ENCODE results near the gene SETD2. TPM values are rescaled to one million over a fixed set of nuclear protein-coding genes. Genes with fewer than 3 reads are reported as not detected.

Gene SETD2
- total RNA-seq, 1 experiment from 2014 or later: 60.2 TPM

DNA sequence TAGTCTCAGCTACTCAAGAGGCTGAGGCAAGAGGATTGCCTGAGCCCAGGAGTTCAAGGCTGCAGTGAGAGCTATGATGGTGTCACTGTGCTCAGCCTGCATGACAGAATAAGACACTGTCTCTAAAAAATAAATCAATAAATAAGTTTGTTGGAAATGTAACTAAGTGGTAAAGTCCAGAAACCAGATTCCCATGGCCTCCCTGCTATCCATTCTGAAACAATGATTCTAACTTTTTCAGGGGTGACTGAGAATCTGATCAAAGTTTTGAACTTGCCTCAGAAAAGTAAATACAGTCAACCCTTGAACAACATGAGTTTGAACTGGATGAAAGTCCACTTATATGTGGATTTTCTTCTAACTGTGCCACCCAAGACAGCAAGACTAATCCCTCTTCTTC, 98.2 kb downstream of the SETD2 start:
- Histone ChIP-seq H3K4me3 (ENCODE audit: low read length) (no peak overlapping the region), H3K36me3 (ENCODE audit: insufficient read depth, low read length) (peaks cover 19% of the 10 kb centered on the region; the same call in 1 of the 2 replicates), H3K27me3 (ENCODE audit: low read length) (no peaks in the 10 kb centered on the region), H3K79me2 (ENCODE audit: low read length) (peaks cover 88% of the 10 kb centered on the region), H3K9me3 (ENCODE audit: low read length) (no peaks in the 10 kb centered on the region), H3K27ac (ENCODE audit: low read length) (no peak overlapping the region), H3K4me2 (ENCODE audit: low read depth, low read length, poor library complexity, severe bottlenecking) (no peak overlapping the region), H4K20me1 (ENCODE audit: insufficient read depth, low read depth, low read length) (no peaks in the 10 kb centered on the region), H3K9ac (ENCODE audit: low read length) (no peak overlapping the region), H2AFZ (ENCODE audit: low read length) (no peak overlapping the region), H3K9me2 (replicated peaks; ENCODE audit: insufficient read depth, low read length) (no peaks in the 10 kb centered on the region), H3K4me1 (ENCODE audit: low read length) (no peaks in the 10 kb centered on the region)
- no peak for DNase-seq

DNA sequence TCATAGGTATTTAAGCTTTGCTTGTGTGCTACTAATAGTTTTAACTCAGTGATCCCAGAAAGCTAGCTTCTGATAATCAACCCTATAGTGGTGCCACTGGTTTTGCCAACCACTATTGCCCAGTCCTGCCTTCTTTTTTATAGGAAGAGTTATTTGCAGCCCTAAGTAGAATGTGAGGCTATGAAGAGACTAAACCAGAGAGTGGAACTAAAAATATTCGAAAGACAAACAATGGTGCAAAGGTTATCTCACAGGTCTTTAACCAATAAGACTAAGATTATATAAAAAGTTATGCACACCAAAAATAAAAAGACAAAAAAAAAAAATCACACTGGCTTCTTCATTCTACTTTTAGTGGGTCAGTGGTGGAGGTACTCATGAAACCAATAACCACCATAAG, 98.9 kb downstream of the SETD2 start:
- Histone ChIP-seq H2AFZ (ENCODE audit: low read length) (no peak overlapping the region), H4K20me1 (ENCODE audit: insufficient read depth, low read depth, low read length) (0 out of 2 replicates have a peak, but pooled peaks cover 2% of the 10 kb centered on the region), H3K4me1 (ENCODE audit: low read length) (no peaks in the 10 kb centered on the region), H3K27me3 (ENCODE audit: low read length) (no peaks in the 10 kb centered on the region), H3K27ac (ENCODE audit: low read length) (no peak overlapping the region), H3K9me2 (replicated peaks; ENCODE audit: insufficient read depth, low read length) (no peaks in the 10 kb centered on the region), H3K9me3 (ENCODE audit: low read length) (no peaks in the 10 kb centered on the region), H3K4me3 (ENCODE audit: low read length) (no peak overlapping the region), H3K9ac (ENCODE audit: low read length) (no peak overlapping the region), H3K4me2 (ENCODE audit: low read depth, low read length, poor library complexity, severe bottlenecking) (no peak overlapping the region), H3K36me3 (ENCODE audit: insufficient read depth, low read length) (peaks cover 19% of the 10 kb centered on the region; the same call in 1 of the 2 replicates), H3K79me2 (ENCODE audit: low read length) (peaks cover 88% of the 10 kb centered on the region)
- DNase-seq: no peak

DNA sequence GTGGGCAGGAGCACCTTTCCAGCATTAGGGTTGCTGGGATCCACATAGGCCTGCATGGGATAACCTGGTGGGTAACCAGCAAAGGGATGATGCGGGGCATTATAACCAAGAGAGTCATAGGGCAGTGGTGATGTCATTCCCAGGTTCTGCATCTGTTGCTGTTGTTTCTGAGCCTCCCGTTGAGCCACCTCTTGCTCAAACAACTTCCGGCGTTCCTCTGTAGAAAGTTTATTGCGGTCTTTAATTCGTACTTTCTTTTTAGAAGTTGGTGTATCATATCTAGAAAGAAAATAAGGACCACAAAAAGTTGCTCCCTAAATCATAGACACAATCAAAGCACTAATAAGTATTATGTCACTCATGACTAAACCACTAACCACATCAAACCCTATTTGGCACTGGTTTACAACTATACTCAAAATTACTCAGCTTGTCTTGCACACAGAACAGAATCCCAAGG, 106.7 kb downstream of the SETD2 start:
- H3K36me3 ChIP-seq (ENCODE audit: insufficient read depth, low read length): peaks cover 32% of the 10 kb centered on the region
- H3K27me3 ChIP-seq (ENCODE audit: low read length): no peaks in the 10 kb centered on the region
- H2AFZ ChIP-seq (ENCODE audit: low read length): no peak overlapping the region
- DNase-seq: no peak
- no peaks in the 10 kb centered on the region for H3K9me3 ChIP-seq (ENCODE audit: low read length)
- no peak overlapping the region for H3K4me3 ChIP-seq (ENCODE audit: low read length)
- no peaks in the 10 kb centered on the region for H3K4me1 ChIP-seq (ENCODE audit: low read length)
- H3K4me2 ChIP-seq (ENCODE audit: low read depth, low read length, poor library complexity, severe bottlenecking): no peak overlapping the region
- no peak overlapping the region for H3K27ac ChIP-seq (ENCODE audit: low read length)
- 0 out of 2 replicates have a peak, but pooled peaks cover 7% of the 10 kb centered on the region for H4K20me1 ChIP-seq (ENCODE audit: insufficient read depth, low read depth, low read length)
- no peak overlapping the region for H3K9ac ChIP-seq (ENCODE audit: low read length)
- peaks cover 80% of the 10 kb centered on the region for H3K79me2 ChIP-seq (ENCODE audit: low read length)
- no peaks in the 10 kb centered on the region for H3K9me2 ChIP-seq (replicated peaks; ENCODE audit: insufficient read depth, low read length)

DNA sequence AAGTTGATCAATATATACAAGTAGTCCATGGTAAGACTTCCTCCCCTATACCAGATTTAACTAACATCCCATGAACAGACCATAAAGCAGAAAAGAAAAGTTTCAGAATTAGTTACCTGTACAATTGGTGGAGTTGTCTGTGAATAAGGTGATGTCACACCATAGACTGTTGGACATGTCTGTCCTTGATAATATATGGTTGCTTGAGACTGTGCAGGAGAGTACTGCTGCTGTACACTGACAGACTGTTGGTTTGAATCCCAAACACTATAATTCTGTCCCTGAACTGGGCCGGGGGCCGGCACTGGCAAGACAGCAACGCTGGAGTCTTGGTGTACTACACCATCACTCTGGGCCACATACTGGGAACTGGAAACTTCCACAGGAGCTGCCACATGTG, 107.2 kb downstream of the SETD2 start:
- Histone ChIP-seq H3K9ac (ENCODE audit: low read length) (no peak overlapping the region), H3K27me3 (ENCODE audit: low read length) (no peaks in the 10 kb centered on the region), H2AFZ (ENCODE audit: low read length) (no peak overlapping the region), H3K36me3 (ENCODE audit: insufficient read depth, low read length) (peaks cover 27% of the 10 kb centered on the region), H3K4me1 (ENCODE audit: low read length) (no peaks in the 10 kb centered on the region), H3K4me3 (ENCODE audit: low read length) (no peak overlapping the region), H4K20me1 (ENCODE audit: insufficient read depth, low read depth, low read length) (0 out of 2 replicates have a peak, but pooled peaks cover 7% of the 10 kb centered on the region), H3K27ac (ENCODE audit: low read length) (no peak overlapping the region), H3K4me2 (ENCODE audit: low read depth, low read length, poor library complexity, severe bottlenecking) (no peak overlapping the region), H3K79me2 (ENCODE audit: low read length) (peaks cover 80% of the 10 kb centered on the region), H3K9me2 (replicated peaks; ENCODE audit: insufficient read depth, low read length) (no peaks in the 10 kb centered on the region), H3K9me3 (ENCODE audit: low read length) (no peaks in the 10 kb centered on the region)
- no peak for DNase-seq

DNA sequence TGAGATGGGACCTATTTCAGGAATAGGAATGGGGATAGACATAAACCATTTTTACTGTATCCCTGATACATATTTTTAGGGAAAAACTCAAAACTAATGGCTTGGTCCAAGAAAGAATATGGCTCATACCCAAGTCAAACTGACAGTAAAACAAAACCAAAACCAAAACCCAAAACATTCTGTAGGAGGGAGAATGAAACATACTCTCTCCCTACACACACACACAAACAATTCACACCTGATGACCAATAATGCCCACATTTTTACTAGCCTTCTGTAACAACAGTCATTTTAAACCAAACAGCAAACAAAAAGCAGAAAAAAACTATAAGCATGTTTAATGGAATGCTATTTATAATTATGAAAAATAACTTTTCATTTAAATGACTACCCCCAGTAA, 109.5 kb downstream of the SETD2 start:
- Histone ChIP-seq H3K27ac (ENCODE audit: low read length) (no peak overlapping the region), H3K27me3 (ENCODE audit: low read length) (no peaks in the 10 kb centered on the region), H3K79me2 (ENCODE audit: low read length) (peaks cover 75% of the 10 kb centered on the region), H3K4me3 (ENCODE audit: low read length) (no peak overlapping the region), H4K20me1 (ENCODE audit: insufficient read depth, low read depth, low read length) (0 out of 2 replicates have a peak, but pooled peaks cover 3% of the 10 kb centered on the region), H3K9me3 (ENCODE audit: low read length) (no peaks in the 10 kb centered on the region), H3K36me3 (ENCODE audit: insufficient read depth, low read length) (peaks cover 30% of the 10 kb centered on the region), H3K4me1 (ENCODE audit: low read length) (no peaks in the 10 kb centered on the region), H3K4me2 (ENCODE audit: low read depth, low read length, poor library complexity, severe bottlenecking) (no peak overlapping the region), H2AFZ (ENCODE audit: low read length) (no peak overlapping the region), H3K9me2 (replicated peaks; ENCODE audit: insufficient read depth, low read length) (no peaks in the 10 kb centered on the region), H3K9ac (ENCODE audit: low read length) (no peak overlapping the region)
- DNase-seq: no peak

DNA sequence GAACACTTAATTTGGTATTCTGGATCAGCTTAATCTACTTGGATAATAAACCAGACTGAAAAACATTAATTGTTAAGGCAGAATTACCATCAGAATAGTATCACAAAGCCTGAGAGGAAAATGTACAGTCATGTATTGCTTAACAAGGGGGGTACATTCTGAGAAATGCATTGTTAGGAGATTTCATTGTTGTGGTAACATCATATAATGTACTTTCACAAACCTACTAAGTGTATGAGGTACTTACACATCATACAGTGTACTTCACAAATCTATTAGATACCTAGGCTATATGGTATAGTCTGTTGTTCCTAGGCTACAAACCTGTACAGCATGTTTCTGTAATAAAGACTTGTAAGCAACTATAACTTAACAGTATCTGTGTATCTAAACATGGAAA, 116.2 kb downstream of the SETD2 start:
- H3K9me3 ChIP-seq (ENCODE audit: low read length): no peaks in the 10 kb centered on the region
- no peak for DNase-seq
- peaks cover 42% of the 10 kb centered on the region for H3K79me2 ChIP-seq (ENCODE audit: low read length)
- H3K4me2 ChIP-seq (ENCODE audit: low read depth, low read length, poor library complexity, severe bottlenecking): no peak overlapping the region
- H3K36me3 ChIP-seq (ENCODE audit: insufficient read depth, low read length): peaks cover 13% of the 10 kb centered on the region; the same call in 1 of the 2 replicates
- no peak overlapping the region for H3K9ac ChIP-seq (ENCODE audit: low read length)
- H3K4me1 ChIP-seq (ENCODE audit: low read length): no peaks in the 10 kb centered on the region
- H3K27me3 ChIP-seq (ENCODE audit: low read length): no peaks in the 10 kb centered on the region
- H4K20me1 ChIP-seq (ENCODE audit: insufficient read depth, low read depth, low read length): no peaks in the 10 kb centered on the region
- no peak overlapping the region for H3K4me3 ChIP-seq (ENCODE audit: low read length)
- H3K9me2 ChIP-seq (replicated peaks; ENCODE audit: insufficient read depth, low read length): no peaks in the 10 kb centered on the region
- no peak overlapping the region for H2AFZ ChIP-seq (ENCODE audit: low read length)
- peak overlapping the region; percentile 46; the same call in 1 of the 2 replicates for H3K27ac ChIP-seq (ENCODE audit: low read length)

DNA sequence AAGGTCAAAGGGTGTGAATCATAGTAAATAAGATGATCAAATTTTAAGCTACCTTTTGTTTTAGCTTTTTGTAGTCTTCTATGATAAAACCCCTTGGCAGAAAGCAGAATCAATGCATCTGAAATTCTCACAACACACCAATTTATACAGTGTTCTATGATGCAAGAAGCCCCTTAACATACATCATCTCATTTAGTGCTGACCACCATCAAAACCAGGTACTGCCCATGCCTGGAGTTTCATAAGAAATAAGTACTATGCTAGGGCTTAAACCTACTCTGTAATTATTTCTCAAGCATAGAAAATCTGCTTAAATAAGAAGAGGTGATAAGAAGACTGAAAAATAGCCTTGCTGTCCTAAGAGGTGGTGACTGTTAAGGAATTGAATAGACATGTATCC, 116.8 kb downstream of the SETD2 start:
- Histone ChIP-seq H3K9ac (ENCODE audit: low read length) (no peak overlapping the region), H3K27ac (ENCODE audit: low read length) (peak overlapping the region; percentile 46; the same call in 1 of the 2 replicates)

DNA sequence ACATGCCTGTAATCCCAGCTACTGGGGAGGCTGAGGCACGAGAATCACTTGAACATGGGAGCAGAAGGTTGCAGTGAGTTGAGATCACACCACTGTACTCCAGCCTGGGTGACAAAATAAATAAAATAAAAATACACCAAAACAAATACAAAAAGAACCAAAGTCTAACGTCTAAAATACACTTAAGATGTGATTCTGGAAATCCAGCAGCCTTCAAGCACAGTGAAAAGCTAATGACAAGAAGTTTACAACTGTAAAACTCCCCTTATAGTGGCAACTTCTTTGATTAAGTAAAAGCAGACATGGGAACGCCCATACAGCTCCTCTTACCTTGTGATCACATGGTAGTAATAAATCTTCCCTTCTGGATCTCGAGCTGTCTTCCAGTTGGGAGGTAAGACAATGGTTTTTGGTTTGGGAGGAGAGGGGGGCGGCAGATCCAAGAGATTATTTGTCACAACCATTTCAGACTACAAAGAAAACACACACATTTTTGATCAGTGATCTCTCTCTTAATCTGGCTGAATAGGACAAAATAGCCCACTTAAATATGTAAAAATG, 121.6 kb downstream of the SETD2 start:
- no peak overlapping the region for H2AFZ ChIP-seq (ENCODE audit: low read length)
- H3K36me3 ChIP-seq (ENCODE audit: insufficient read depth, low read length): peaks cover 37% of the 10 kb centered on the region
- no peak overlapping the region for H3K4me3 ChIP-seq (ENCODE audit: low read length)
- H3K4me1 ChIP-seq (ENCODE audit: low read length): no peaks in the 10 kb centered on the region
- no peak overlapping the region for H3K27ac ChIP-seq (ENCODE audit: low read length)
- H3K4me2 ChIP-seq (ENCODE audit: low read depth, low read length, poor library complexity, severe bottlenecking): no peak overlapping the region
- DNase-seq: no peak
- H4K20me1 ChIP-seq (ENCODE audit: insufficient read depth, low read depth, low read length): no peaks in the 10 kb centered on the region
- no peaks in the 10 kb centered on the region for H3K9me3 ChIP-seq (ENCODE audit: low read length)
- peaks cover 25% of the 10 kb centered on the region; the same call in 1 of the 2 replicates for H3K79me2 ChIP-seq (ENCODE audit: low read length)
- H3K27me3 ChIP-seq (ENCODE audit: low read length): no peaks in the 10 kb centered on the region
- no peak overlapping the region for H3K9ac ChIP-seq (ENCODE audit: low read length)
- no peaks in the 10 kb centered on the region for H3K9me2 ChIP-seq (replicated peaks; ENCODE audit: insufficient read depth, low read length)

More for the DNA sequence above, 116.8 kb downstream of the SETD2 start:
- Histone ChIP-seq H3K4me2 (ENCODE audit: low read depth, low read length, poor library complexity, severe bottlenecking) (no peak overlapping the region), H2AFZ (ENCODE audit: low read length) (no peak overlapping the region), H3K36me3 (ENCODE audit: insufficient read depth, low read length) (peaks cover 13% of the 10 kb centered on the region; the same call in 1 of the 2 replicates), H3K9me3 (ENCODE audit: low read length) (no peaks in the 10 kb centered on the region), H3K79me2 (ENCODE audit: low read length) (peaks cover 36% of the 10 kb centered on the region), H3K27me3 (ENCODE audit: low read length) (no peaks in the 10 kb centered on the region), H4K20me1 (ENCODE audit: insufficient read depth, low read depth, low read length) (no peaks in the 10 kb centered on the region), H3K4me1 (ENCODE audit: low read length) (no peaks in the 10 kb centered on the region), H3K4me3 (ENCODE audit: low read length) (no peak overlapping the region), H3K9me2 (replicated peaks; ENCODE audit: insufficient read depth, low read length) (no peaks in the 10 kb centered on the region)
- no peak for DNase-seq

Measured in Karpas-422 (cell line).